Tibial nerve (tissue), 3 donors: ENCODE measurements around the gene PLA2G2D.

ENCODE experiments used
- CTCF ChIP-seq, 5 experiments: fragments of 200-600 bp in 3 of 5; fragments of 450-650 bp in 2 of 5; sonication (generic) in 3 of 5; IDR thresholded peaks; one replicate each; pipeline ENCODE4 v1.5.1; 2016 to 2019; ENCODE audit warnings: antibody characterized with exemption in 5 of 5, mild to moderate bottlenecking in 3 of 5, moderate library complexity in 2 of 5
- POLR2A ChIP-seq, 2 donors: fragments of 450-650 bp; IDR thresholded peaks; one replicate each; pipeline ENCODE4 v1.6.1; 2017; ENCODE audit warnings: antibody characterized with exemption in 2 of 2, mild to moderate bottlenecking in 2 of 2, moderate library complexity in 2 of 2

- TF ChIP-seq CTCF (IDR thresholded peaks at IDR 0.05) (no peak), POLR2A (IDR thresholded peaks at IDR 0.05) (no peak)
Measured at GRCh38 chr1:20150969-20151368, 31.6 kb upstream of the PLA2G2D start.
